GM04503 (cell line): ENCODE data around the gene CKB.

Experiments
- DNase-seq: peaks from one replicate; pipeline ENCODE4 v3.0.0-alpha.2; 2012; ENCODE audit warnings: low read depth

Gene CKB

DNA sequence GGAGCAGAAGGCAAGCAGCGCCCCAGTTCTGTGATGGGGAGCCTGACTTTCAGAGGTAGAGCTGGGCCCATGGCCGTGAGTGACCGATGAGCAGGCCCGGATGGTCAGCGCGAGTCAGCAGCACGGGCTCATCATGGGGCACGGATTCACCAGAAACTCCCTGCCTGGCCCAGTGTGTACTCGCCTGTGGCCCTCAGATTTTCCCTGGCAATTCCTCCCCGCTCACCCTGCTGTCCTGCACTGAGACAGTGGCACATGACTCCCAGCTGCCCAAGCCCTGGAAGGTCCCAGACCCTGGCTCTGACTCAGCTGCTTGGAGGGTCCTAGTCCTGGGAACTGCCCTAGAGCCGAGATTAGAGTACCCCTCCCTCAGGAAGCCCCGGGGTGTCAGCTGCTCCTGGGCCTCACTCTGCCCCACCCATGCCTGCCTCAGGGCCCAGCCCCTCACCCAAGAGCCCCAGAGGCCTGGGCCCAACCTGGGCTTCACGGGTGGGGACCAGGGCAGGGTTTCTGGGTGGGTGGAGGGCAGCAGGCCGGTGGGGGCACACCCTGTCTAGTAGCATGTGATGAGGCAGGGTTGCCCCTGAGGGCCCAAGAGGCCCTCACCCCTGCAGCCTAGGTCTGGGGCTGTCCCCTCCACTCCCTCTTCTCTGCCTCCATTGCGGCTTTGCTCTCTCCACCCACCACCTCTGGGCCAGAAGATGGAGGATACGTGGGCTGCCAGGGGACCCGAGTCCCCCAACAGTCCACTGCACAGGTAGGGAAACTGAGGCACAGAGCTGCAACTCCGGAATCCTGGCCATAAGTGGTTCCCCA, 14.8 kb upstream of the CKB start:
- DNase-seq: no peak

DNA sequence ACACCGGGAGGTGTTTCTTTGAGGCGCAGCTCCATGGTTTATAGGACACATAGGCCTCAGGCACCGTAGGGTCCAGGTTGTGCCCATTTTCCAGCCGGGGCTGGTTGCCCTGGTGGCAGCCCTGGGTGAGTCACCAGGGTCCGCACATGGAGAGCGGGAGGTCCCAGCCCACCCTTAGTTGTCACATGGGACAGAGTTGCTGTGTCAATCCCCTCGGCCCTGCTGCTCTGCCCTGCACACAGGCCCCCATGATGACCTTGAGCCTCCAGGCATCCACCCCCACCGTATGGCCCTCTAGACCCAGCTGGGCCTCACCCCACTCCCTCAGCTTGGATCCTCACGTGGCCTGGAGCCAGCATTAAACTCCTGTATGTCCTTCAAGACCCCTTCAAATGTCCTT, 14.1 kb upstream of the CKB start:
- DNase-seq: no peak

DNA sequence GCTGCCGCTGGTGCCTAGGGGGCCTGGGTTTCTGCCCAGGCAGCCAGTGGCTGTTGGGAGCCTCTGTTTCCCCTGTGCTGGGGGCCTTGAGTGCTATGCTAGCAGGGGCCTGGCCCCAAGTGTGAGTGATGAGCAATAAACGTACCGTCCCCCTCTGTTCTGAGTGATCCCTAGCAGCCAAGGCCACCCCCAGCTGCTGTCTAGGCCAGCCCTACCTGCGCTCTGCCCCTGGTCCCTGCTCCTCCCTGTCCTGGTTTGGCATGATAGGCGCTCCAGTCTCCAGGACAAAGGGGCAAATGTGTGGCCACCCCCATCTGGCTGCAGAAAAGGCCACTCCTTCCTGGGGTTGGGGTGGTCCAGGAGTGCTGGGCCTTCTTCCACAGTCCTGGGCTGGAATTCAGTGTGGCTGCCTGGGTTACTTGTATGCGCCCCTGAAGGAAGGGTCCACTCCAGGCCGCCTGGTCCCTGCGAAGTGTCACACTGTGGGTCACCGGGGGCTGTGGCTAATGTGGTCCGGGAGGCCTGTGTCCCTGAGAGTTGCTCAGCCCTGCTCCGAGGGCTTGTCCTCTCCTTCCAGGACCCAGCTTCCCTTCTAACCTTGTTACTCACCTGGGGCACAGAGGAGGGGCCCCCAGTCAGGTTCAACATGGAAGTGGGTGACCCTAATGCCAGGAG, 13.4 kb upstream of the CKB start:
- DNase-seq: no peak

DNA sequence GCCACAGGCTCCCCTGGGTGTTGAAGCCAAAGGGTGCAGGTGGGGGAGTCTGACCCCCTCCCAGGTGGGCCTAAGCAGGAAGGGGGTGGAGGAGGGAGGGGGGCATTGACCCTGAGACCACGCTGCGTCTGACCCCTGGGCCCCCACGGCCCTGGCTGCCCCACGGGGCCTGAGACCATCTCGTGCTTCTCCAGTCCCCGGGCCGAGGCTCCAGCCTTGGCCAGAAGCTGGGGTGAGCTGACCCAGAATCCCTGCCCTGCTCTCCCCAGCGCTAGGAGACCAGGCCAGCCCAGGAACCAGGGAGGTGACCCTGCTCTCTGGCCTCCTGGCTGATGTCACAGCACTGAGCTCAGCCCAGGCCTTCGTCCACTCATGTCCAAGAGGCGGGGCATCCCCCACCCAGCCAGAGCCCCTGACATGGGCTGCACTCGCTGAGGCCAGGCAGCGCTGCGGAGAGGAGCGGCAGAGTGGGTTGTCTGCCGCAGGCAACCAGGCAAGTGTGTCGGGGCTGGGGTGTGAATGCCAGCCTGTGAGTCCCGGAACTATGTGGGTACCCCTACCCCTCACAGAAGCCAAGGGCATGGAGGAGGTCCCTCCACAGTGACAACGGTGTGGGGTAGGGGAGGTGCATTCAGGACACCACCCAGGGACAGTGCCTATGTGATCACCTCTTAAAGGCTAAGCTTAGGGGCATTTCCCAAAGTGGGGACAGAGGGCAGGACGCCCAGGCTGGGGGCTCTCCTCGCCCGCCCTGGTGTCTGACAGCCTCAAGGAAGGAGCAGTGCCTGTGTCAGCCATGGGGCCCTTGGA, 12.7 kb upstream of the CKB start:
- DNase-seq: no peak

DNA sequence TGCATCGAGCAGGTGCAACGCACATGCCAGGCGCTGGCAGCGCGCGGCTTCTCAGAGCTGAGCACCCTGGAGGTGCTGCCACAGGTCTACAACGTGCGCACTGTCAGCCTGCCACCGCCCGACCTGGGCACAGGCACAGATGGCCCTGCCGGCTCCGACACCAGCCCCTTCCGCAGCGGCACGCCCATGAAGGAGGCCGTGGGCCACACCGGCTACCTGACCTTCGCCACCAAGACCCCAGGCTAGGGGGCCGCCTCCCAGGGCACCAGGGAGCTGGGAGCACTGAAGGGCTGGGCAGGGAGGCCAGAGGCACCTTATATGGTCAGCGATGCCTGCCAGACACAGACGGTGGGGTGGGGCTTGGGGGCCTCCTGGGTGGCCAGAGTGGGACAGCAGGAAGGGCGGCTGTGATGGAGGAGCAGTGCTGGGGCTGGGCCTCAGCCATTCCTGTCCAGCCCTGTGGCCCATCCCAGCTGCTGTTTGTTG, 12.0 kb upstream of the CKB start:
- DNase-seq: no peak

DNA sequence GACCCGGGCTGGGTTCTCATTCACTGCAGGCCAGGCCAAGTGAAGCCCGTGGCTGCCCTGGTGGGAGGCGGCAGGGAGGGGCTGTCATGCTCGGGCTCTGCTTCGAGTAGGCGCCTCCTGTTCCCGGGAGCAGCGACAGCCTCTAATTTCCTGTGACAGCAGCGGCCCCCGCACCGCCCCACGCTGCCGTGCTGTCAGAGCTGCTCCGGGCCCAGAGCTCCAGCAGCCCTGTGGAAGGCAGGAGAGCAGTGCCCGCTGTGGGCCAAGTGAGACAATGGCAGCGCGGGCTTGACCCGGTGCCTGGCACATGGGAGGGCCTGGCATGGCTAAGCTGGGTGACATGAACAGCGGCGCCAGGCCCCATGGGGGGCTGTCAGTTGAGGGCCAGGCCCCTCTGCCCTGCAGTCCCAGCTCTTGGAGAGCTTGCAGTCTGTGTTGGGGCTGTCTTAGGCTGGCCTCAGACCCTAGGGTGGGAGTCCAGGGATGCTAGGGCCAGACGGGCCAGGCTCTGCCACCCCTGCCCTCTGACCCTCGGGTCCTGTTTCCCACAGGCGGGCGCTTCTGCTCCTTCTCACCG, 11.5 kb upstream of the CKB start:
- DNase-seq: no peak

DNA sequence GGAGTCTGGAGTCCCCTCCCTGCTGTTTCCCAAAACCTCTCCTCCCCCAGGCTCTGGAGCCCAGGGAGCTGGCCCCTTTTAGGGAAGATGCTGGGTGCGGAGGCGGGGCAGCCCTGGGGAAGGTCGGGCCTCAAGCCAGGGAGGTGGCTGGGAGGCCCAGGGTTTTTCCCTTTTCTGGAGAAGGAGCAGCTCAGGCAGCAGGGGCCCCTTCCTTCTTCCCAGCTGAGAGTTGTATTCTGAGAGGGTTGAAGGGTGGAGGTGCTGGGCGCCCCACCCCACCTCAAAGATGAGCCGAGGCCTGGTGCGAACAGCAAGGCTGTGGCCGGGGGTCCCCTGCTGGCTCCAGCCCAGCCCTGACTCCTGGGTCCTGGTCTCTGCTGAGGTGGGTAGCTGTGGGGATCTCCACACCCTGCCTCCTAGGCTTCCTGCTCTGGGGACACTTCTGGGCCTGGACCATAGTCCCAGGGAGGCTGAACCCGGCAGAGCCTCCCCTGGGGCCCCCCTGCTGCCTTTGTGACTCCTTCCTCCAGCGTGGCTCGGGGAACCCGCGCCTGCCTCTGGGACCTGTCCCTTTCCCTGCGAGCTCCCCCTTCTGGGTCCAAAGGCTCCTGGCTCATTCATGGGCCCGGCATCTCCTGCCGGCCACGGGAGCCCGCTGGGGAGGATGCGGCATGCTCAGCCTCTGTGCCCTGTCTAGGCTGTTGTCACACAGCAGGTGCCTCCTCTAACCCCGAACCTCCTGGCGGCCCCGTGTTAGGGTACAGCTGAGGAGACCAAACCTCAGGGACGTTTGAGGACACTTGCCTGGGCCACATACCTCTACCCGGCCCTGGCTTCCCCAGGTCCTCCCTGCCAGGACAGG, 10.7 kb upstream of the CKB start:
- DNase-seq: no peak

DNA sequence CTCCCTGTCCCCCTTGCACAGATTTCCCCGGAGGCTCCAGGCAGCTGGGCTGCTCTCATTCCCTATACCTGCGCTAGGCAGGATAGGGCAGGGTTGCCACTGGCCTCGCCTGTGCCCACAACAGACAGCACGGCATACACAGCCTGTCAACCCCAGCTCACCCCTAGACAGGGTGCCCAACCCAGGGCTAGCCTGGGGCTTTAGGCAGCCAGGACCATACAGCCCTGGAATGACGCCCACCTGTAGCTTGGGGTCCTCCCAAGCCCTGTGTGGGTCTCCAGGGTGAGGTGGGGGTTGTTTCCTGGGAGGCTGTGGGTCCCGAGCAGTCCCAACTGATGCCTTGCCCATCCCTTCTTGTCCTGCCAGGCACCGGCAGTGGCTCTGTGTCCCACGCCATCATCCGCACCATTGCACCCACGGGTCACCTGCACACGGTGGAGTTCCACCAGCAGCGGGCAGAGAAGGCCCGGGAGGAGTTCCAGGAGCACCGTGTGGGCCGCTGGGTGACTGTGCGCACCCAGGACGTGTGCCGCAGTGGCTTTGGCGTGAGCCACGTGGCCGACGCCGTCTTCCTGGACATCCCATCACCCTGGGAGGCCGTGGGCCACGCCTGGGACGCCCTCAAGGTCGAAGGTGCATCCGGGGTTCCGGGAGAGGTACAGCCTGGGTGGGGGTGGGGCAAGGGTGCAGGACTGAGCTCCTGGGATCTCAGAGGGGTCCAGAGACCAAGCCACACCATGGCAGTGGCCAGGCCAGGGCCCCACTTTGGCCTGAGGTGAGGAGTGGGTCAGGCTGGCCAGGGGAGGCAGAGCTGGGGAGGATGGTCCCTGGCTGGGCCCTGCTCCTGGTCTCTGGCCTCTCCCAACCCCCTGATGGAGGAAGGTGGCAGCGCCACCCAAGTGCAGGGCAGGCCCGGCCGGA, 9.8 kb upstream of the CKB start:
- DNase-seq: no peak

DNA sequence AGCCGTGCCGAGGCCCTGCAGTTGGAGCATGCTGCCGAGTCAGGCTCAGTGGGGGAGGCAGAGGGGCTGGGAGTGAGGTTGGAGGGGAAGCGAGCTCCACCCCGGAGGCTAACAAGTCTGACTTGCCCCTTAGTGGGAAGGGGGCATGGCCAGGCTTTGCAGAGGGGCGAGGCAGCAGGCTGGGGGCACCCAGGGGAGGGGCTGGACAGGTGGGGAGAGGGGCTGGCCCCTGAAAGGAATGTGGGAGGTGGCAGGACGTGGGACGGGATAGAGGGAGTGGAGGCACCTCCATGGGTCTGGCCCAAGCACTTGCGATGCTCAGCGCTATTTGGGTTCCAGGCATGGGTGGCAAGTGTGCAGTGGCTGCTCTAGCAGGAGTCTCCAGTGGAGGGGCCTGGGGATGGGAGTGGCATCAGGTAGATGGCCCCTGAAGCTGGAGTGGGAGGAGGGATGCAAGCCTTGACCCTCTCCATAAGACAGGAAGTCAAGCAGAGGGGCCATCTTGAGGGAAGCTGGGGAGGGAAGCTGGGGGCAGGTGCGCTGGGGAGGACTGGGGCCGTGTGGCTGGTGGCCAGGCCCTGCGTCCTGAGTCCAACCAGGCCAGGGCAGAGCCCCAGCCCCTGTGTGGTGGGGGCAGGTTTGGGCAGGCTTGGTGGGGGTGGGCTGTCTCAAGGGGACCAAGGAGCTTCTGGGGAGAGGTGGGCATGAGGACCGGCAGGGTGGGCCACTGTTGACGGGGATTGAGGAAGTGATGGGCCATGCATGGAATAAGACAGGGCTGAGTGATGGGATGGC, 9.0 kb upstream of the CKB start:
- no peak for DNase-seq

- no peak for DNase-seq
These were observed 8.2 kb upstream of the CKB start for GRCh38 chr14:103530831-103531230.

- no peak for DNase-seq
These were observed 7.8 kb upstream of the CKB start for GRCh38 chr14:103530390-103530789.

DNA sequence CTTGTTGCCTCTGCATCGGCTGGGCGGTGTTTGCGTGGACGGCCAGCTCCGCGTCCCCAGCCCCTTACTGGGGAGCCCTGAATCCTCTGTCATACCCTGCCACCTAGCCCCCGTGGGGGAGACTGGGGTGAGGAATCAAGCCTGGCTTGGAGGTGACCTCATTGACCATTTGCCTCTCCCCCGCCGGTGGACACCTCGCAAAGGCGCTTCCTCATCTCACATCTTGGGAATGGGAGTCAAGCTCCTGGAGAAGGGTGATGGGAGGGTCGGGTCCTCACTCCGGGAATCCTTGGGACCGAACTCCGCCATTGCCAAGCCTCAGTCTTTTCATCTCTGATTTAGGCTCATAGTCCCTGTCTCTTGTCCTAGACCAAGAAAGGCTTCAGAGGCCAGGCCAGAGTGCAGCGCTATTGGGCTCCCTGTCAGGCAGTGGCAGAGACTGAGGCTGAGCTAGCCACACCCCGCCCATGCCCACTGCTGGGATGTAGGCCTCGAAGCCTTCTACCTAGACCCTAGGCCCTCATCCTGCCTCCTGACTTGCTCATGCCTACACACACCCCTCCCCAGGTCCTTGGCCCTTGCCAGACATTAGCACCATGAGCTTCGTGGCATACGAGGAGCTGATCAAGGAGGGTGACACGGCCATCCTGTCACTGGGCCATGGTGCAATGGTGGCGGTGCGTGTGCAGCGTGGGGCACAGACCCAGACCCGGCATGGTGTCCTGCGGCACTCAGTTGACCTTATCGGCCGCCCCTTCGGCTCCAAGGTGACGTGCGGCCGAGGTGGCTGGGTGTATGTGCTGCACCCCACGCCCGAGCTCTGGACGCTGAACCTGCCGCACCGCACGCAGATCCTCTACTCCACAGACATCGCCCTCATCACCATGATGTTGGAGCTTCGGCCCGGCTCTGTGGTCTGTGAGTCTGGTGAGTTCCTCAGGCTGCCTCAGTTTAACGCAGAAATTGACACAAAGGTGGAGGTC, 7.0 kb upstream of the CKB start:
- DNase-seq: no peak

- peak; percentile 55 for DNase-seq
These were observed 6.2 kb upstream of the CKB start, which contains the start of gene TRMT61A for GRCh38 chr14:103528587-103529382. Gene TRMT61A (plus strand): TSS chr14:103529196. CDS start chr14:103529979, 783 bp downstream.

- DNase-seq: no peak
These were observed 5.5 kb upstream of the CKB start for GRCh38 chr14:103528146-103528586.

DNA sequence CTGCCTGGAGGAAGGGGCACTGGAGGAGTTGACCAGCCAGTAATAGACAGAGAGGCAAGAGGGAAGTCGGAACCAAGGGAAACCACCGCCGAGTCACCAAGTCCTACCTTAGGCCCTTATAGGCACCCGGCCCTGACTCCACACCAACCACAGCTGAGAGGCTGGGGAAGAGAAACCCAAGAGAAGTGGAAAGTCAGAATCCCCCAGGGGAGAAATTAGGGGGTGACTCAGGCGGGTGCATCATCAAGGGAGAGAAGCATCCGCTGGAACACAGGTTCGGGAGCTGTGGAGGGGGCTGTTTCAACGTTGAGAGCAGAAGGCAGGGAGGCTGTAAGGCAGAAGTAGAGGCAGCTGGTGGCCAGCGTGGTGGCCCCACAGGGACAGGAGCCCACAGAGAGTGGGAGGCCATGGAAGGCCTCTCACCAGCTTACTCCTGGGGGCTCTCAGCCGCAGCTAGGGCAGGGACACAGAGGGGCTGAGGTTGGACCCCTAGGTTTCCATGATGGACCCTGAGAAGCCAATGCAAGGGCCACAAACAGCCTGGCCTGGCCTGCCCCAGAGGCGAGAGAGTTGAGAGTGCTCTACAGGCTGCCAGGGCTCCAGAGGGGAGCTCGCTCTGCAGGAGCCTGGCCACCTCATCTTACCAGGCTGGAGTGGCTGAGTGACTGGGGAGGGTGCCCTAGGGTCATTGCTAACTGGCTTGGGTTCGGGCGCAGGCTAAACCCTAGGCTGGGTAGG, 4.9 kb upstream of the CKB start:
- no peak for DNase-seq

DNA sequence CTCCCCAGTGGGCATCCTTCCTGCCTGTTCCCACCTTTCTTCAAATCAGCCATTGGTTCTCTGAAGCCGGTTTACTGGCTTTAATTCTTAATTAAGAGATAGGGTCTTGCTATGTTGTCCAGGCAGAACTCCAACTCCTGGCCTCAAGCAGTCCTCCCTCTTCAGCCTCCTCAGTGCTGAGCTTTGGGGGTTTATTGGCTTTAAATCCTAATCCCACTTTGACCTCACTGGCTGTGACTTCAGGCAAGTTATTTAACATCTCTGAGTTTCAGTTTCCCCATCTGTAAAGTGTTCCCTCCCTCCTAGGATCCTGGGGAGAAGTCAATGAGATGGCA, 4.3 kb upstream of the CKB start:
- DNase-seq: no peak
